IPS-20b (cell line): ENCODE results near the gene TCAF1.

ENCODE experiments used
- H3K27ac ChIP-seq: one replicate; pipeline ENCODE4 v1.5.1; 2013; ENCODE audit warnings: low read length
- H3K27me3 ChIP-seq: 2 replicates; pipeline ENCODE4 v1.6.1; 2013; ENCODE audit warnings: mild to moderate bottlenecking, low read length, inconsistent platforms; ENCODE audit not compliant: insufficient read depth
- H3K36me3 ChIP-seq: 2 replicates; pipeline ENCODE4 v1.6.1; 2013; ENCODE audit warnings: low read depth, mild to moderate bottlenecking, inconsistent platforms, low read length, moderate library complexity; ENCODE audit not compliant: insufficient read depth
- H3K4me1 ChIP-seq: 2 replicates; pipeline ENCODE4 v1.6.1; 2013; ENCODE audit warnings: mild to moderate bottlenecking, control low read depth, inconsistent platforms, low read length, moderate library complexity; ENCODE audit not compliant: insufficient read depth
- H3K4me3 ChIP-seq: 2 replicates; pipeline ENCODE4 v1.5.1; 2013; ENCODE audit warnings: mild to moderate bottlenecking, low read length, inconsistent platforms
- H3K9ac ChIP-seq: 2 replicates; pipeline ENCODE4 v1.6.1; 2013; ENCODE audit warnings: low read depth, mild to moderate bottlenecking, inconsistent platforms, low read length, moderate library complexity
- H3K9me3 ChIP-seq: 2 replicates; pipeline ENCODE4 v1.6.1; 2013; ENCODE audit warnings: mild to moderate bottlenecking, low read depth, low read length, inconsistent platforms; ENCODE audit not compliant: insufficient read depth

Gene TCAF1

DNA sequence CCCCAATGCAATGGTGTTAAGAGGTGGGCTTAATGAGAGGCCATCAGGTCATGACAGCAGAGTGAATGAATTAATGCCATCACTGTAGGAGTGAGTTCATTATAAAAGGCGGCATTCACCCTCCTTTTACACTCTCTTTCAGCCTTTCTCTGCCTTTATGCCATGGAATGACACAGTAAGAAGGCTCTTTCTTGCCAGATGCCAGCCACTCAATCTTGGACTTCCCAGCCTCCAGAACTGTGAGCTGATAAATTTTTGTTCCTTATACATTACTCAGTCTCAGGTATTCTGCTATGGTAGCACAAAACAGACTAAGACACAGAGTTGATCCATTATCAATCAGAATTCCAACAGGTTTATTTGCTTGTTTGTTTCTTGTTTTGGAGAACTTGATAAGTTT is 3.2 kb downstream of the TCAF1 start:
- H3K9ac ChIP-seq, result no peak overlapping the region
- no peak overlapping the region for H3K27ac ChIP-seq
- H3K27me3 ChIP-seq, result no peaks in the 10 kb centered on the region

DNA sequence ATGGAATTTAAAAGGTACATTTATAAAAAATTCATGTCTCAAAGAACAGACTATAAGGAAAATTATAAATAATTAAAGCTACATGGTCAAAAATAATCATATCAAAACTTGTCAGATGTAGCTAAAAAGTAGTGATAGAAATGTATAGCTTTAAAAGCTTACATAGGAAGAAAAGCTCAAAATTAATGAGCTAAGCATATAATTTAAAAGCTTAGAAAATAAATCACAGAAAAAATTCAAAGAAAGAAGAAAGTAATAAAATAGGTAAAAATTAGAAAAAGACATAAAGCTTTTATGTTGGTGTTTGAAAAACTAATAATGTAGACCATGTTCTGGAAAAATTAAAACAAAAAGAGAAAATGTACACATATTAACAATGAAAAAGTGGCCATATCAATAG is 5.3 kb downstream of the TCAF1 start:
- H3K27me3 ChIP-seq, result no peaks in the 10 kb centered on the region
- peaks cover 6% of the 10 kb centered on the region; the same call in 1 of the 2 replicates for H3K36me3 ChIP-seq
- H3K9ac ChIP-seq, result no peak overlapping the region
- H3K9me3 ChIP-seq, result no peaks in the 10 kb centered on the region
- H3K27ac ChIP-seq, result no peak overlapping the region
- peaks cover 30% of the 10 kb centered on the region for H3K4me1 ChIP-seq
- no peak overlapping the region for H3K4me3 ChIP-seq

More for the DNA sequence above, 3.2 kb downstream of the TCAF1 start:
- Histone ChIP-seq H3K4me3 (peak overlapping the region; percentile 86; the same call in 1 of the 2 replicates), H3K9me3 (no peaks in the 10 kb centered on the region), H3K36me3 (peaks cover 6% of the 10 kb centered on the region; the same call in 1 of the 2 replicates), H3K4me1 (peaks cover 35% of the 10 kb centered on the region)

DNA sequence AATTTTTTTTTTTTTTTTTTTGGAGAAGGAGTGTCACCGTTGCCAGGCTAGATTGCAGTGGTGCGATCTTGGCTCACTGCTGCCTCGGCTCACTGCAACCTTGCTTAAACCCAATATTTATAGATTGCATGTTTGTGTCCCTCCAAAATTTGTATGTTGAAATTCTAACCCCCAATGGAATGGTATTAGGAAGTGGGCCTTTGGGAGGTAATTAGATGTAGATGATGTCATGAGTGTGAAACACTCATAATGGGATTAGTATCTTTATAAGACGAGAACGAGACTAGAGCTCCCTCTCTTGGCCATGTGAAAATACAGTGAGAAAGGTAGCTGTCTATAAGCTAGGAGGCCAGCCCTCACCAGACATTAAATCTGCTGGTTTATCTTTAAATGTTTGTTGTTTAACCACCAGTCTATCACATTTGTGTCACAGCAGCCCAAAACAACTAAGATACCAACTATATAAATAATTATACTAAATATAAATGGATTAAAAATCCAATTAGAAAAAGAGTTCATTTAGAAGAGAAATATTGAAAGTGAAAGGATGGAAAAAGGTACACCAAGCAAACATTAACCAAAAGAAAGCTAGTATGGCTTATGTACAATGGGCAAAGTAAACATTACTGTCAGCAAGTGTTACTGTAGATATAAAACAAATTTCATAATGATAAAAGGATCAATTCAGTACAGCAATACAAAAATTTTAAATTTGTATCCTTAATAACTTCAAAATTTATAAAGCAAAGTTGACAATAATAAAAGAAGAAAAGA is 9.3 kb downstream of the TCAF1 start:
- Histone ChIP-seq H3K9me3 (no peaks in the 10 kb centered on the region), H3K36me3 (peaks cover 10% of the 10 kb centered on the region; the same call in 1 of the 2 replicates), H3K4me1 (peaks cover 7% of the 10 kb centered on the region; the same call in 1 of the 2 replicates), H3K4me3 (no peak overlapping the region), H3K9ac (no peak overlapping the region), H3K27ac (no peak overlapping the region), H3K27me3 (no peaks in the 10 kb centered on the region)

DNA sequence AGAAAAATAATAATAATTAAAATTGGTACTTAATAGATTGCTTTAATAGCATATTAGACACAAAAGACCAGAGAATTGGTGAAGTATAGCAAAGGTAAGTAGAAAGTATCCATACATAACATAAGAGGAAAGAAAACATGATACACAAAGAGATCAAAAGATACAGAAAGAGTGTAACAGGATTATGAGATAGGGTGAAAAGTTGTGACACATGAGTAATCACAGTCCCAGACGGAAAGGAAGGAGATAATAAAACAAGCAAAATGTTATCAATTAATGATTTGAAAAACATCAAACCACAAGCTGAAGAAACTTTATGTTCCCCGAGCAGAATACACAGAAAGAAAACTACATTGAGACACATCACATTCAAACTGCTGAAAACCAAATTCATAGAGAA is 10.5 kb downstream of the TCAF1 start:
- Histone ChIP-seq H3K9me3 (no peaks in the 10 kb centered on the region), H3K36me3 (peaks cover 10% of the 10 kb centered on the region; the same call in 1 of the 2 replicates), H3K27ac (no peak overlapping the region), H3K4me1 (peaks cover 6% of the 10 kb centered on the region; the same call in 1 of the 2 replicates), H3K4me3 (no peak overlapping the region), H3K27me3 (no peaks in the 10 kb centered on the region), H3K9ac (no peak overlapping the region)

DNA sequence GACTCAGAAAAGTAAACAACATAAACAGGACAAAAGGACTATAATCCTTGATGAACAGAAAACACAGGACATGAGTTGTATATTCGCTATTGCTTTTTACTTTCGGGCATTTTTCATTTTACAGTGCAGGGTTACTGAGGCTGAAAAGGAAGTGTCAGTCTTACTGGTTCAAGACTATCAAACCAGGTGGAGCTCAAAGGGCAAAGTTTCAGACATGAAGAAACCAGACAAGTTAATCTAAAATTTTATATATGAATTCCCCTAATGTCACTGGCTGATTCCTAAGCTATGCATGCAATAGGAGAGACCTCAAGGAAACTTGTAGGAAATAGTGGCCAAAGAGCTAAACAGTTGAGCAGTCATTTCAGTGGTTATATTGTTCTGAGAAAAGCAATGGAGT is 11.4 kb downstream of the TCAF1 start:
- Histone ChIP-seq H3K9ac (no peak overlapping the region), H3K27me3 (no peaks in the 10 kb centered on the region), H3K4me1 (no peaks in the 10 kb centered on the region; the same call in 1 of the 2 replicates), H3K9me3 (no peaks in the 10 kb centered on the region), H3K27ac (no peak overlapping the region), H3K36me3 (peaks cover 10% of the 10 kb centered on the region; the same call in 1 of the 2 replicates), H3K4me3 (no peak overlapping the region)

DNA sequence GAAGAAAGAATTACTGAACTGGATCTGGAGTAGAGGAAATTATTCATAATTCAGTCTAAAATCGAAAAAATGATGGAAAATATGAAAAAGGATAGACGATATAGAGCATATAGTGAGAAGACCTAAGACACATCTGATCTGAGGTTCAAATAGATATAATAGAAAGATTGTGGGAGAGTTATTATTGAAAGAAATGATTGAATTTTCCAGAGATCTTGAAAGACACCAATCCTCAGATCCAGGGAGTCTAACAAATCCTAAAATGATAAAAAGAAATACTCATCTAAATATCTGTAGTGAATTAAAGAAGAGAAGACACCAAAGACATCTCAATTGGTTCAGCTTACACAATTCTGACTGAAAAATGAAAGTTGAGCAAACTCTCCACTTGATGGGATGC is 12.9 kb downstream of the TCAF1 start:
- H3K9ac ChIP-seq, result no peak overlapping the region
- H3K27ac ChIP-seq, result no peak overlapping the region
- peaks cover 7% of the 10 kb centered on the region; the same call in 1 of the 2 replicates for H3K4me1 ChIP-seq
- H3K9me3 ChIP-seq, result no peaks in the 10 kb centered on the region
- peaks cover 10% of the 10 kb centered on the region; the same call in 1 of the 2 replicates for H3K36me3 ChIP-seq
- H3K27me3 ChIP-seq, result peaks cover 5% of the 10 kb centered on the region; the same call in 1 of the 2 replicates
- no peak overlapping the region for H3K4me3 ChIP-seq

DNA sequence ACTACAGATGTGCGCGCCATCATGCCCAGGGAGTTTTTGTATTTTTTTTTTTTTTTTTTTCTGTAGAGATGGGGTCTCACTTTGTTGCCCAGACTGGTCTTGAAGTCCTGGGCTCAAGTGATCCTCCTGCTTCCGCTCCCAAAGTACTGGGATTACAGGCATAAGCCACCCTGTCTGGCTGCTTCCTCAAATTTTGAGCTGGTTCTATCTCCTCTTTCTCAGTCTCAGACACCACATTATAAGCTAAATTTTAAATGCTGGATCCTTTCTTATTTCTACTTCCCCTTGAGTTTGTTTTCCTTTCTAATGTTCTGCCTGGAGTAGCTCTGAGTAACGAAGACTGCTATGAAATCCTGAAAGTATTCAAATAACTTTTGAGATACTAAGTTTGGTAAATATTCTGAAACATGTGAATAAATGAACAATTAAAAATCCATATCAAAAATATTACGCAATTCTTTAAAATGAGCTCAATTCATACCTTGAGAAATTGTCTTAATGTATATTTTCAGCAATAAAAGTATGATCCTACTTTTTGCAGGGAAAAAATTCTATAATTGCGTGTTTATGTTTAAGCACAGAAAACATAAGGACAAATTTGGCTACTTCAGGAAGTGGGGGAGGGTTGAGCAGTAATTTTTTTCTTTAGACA is 15.0 kb downstream of the TCAF1 start:
- no peaks in the 10 kb centered on the region for H3K9me3 ChIP-seq
- no peak overlapping the region for H3K27ac ChIP-seq
- peaks cover 7% of the 10 kb centered on the region; the same call in 1 of the 2 replicates for H3K4me1 ChIP-seq
- no peak overlapping the region for H3K9ac ChIP-seq
- H3K36me3 ChIP-seq, result peaks cover 10% of the 10 kb centered on the region; the same call in 1 of the 2 replicates
- H3K4me3 ChIP-seq, result no peak overlapping the region
- H3K27me3 ChIP-seq, result peaks cover 10% of the 10 kb centered on the region; the same call in 1 of the 2 replicates

DNA sequence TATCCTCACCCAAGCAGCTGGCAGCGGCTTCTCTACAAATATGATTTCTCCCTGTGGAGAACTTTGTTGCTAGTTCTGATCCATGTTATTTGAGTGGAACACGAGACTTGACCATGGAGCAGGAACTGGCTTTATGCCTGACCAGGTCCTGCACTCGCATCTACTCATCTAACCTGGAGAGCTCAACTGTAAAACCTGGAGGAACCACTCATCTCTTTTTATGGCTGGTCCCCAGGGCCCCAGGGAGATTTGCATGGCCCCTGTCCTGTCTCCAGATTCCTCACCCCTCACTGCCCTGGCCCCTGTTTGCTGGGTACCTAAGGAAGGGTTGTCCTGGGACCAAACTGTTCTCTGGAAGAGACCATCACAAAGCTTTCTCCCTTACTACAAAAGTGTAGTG is 16.0 kb downstream of the TCAF1 start:
- Histone ChIP-seq H3K4me1 (peaks cover 7% of the 10 kb centered on the region; the same call in 1 of the 2 replicates), H3K9me3 (no peaks in the 10 kb centered on the region), H3K9ac (no peak overlapping the region; the same call in 1 of the 2 replicates), H3K27ac (no peak overlapping the region), H3K27me3 (peaks cover 10% of the 10 kb centered on the region; the same call in 1 of the 2 replicates), H3K36me3 (peaks cover 10% of the 10 kb centered on the region; the same call in 1 of the 2 replicates), H3K4me3 (peak overlapping the region; percentile 93; the same call in 1 of the 2 replicates)

DNA sequence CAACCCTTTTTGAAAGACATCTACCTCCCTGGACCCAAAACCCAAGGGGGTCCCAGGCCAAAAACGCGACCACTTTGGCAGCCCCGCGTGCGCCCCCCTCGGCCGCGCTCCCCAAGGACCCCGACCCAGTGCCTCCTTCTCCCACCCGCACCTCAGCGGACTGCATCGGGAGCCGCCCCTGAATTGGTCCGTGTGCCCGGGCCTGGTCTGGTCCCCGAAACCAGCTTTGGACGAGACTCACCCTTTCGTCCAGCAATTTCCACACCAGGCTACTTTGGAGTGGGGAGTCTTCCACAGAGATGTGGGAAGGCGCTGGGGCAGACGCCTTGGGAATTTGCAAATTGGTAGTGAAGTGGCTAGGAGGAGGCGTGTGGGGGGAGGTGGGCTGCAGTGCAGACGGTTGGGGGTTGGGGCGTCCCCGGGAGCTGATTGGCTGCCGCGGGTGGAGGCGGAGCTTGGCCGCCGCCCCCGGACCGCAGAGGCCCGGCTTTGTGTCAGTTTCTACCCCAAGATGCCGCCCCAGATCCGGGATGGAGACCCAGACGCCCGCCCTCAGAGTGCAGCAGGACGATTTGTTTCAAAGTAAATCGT is 16.9 kb downstream of the TCAF1 start:
- Histone ChIP-seq H3K4me3 (peak overlapping the region; percentile 93), H3K36me3 (peaks cover 6% of the 10 kb centered on the region; the same call in 1 of the 2 replicates), H3K9ac (peak overlapping the region; percentile 78; the same call in 1 of the 2 replicates), H3K4me1 (peaks cover 7% of the 10 kb centered on the region; the same call in 1 of the 2 replicates), H3K9me3 (no peaks in the 10 kb centered on the region), H3K27ac (peak overlapping the region; percentile 74), H3K27me3 (peaks cover 10% of the 10 kb centered on the region; the same call in 1 of the 2 replicates)

DNA sequence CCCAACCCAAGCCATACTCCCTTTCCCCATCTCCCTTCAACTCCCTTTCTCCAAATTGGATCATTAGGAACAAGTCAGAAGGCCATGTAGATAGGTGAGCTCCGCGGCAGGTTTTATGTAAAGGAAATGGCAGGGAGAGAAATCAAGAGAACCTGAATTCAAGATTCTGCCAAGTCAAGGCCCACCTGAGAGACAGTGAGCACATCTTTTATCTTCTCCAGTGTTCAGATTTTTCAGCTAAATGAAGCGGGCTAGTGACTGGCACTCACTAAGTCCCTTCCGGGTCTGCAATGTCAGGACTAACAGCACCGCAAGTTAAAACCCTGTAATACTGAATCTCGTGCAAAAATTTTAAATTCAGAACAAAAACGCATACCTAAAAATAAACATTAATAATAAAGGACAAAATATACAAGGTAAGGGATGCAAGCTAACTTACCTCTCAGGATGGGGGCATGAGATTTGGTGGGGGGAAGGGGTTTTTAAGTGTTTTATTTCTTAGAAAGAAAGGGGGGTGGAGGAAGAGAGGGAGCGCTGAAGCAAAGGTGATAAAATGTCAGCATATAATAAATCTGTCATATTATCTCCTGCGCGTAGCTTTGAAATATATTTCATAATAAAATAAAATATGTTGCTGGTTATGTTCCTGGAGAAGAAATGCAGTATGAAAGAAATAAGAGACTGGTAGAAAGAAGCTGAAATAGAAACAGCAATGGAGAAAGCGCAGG is 17.6 kb downstream of the TCAF1 start:
- H3K27ac ChIP-seq, result no peak overlapping the region
- H3K9ac ChIP-seq, result peak overlapping the region; percentile 78; the same call in 1 of the 2 replicates
- peaks cover 3% of the 10 kb centered on the region; the same call in 1 of the 2 replicates for H3K36me3 ChIP-seq
- peaks cover 7% of the 10 kb centered on the region; the same call in 1 of the 2 replicates for H3K4me1 ChIP-seq
- peak overlapping the region; percentile 93 for H3K4me3 ChIP-seq
- no peaks in the 10 kb centered on the region for H3K9me3 ChIP-seq
- H3K27me3 ChIP-seq, result peaks cover 10% of the 10 kb centered on the region; the same call in 1 of the 2 replicates
